ENCODE data around the gene SLC25A48.

Gene SLC25A48

DNA sequence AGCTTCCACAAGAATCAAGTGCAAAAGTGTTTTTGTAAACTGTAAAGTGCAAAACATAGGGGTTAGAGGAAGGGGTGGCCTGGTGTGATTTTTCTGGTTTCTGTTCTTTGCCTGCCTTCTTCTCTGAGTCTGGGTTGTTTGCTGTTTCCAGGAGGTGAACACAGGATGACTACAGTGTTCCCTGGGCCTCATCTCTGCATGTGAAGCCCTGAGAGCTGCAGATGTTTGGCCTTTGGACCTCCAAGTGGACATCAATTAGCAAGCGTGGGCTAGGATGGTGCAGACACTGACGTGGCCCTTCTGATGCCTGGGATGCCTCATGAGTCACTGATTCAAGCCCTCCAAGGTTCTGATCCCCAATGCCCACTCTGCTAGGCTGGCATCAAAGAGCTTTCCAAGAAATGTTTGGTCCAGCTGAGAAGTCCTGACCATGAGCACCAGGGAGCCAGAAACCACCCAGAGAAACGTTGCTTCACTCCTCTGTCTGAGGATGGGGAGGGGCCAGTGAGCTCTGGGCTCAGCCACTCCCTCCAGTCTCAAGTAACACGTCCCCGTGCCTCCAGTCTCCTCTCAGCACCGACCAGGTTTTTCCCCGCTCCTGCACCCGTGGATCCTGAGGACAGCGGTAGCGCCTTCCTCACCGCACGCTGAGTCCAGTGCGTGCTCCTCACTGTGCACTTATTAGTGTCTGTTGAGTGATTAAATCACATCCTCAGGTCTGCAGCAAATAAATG, 53.6 kb downstream of the SLC25A48 start:
- TF ChIP-seq TAF1 (IDR thresholded peaks at IDR 0.05; ENCODE audit: borderline replicate concordance, low read depth, low read length) (no peak), POLR2AphosphoS5 (IDR thresholded peaks at IDR 0.05; ENCODE audit: low read depth, low read length) (no peak), POLR2A (IDR thresholded peaks at IDR 0.05; ENCODE audit: low read depth, low read length) (no peak)
- FAIRE-seq (no peak), DNase-seq (ENCODE audit: insufficient read length) (no peak)

DNA sequence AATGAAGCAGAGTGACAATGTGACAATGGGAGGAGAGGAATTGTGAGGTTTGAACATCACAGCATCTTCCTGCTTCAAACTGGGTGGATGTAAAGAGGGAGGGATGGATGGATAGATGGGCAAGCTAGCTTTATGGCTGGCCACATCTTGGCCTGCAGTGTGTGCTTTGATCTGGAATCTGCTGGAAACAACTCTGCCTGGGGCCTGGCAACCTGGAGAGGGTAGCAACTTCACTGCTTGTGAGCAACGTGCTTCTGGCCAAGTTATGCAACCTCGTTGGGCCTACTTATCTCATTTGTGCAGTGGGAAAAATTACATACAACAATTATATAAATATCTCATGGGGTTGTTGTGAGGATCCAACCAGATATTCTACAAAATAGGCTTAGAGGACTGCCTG, 55.8 kb downstream of the SLC25A48 start:
- no peak for FAIRE-seq
- TF ChIP-seq TAF1 (IDR thresholded peaks at IDR 0.05; ENCODE audit: borderline replicate concordance, low read depth, low read length) (no peak), POLR2A (IDR thresholded peaks at IDR 0.05; ENCODE audit: low read depth, low read length) (no peak), POLR2AphosphoS5 (IDR thresholded peaks at IDR 0.05; ENCODE audit: low read depth, low read length) (no peak)
- DNase-seq (ENCODE audit: insufficient read length): no peak

DNA sequence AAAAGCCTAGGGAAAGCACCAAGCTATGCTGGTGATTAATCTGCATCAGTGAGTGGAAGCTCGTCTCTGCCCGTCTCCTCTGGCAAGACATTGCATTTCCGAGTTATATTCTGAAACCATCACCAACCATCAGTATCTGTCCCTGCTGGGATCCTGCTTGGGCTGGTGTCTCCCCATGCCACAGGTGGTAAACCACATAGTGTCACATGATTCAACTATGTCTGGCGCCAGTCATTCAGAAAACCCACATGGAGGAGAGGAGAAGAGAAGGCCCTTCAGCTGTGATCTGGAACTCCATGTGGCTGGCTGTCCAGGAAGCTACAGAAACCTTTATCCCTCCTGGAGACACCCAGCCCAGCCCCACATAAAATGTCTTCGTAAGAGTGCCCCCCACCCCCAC, 56.4 kb downstream of the SLC25A48 start:
- peak; percentile 21 for FAIRE-seq
- TF ChIP-seq POLR2AphosphoS5 (IDR thresholded peaks at IDR 0.05; ENCODE audit: low read depth, low read length) (no peak), POLR2A (IDR thresholded peaks at IDR 0.05; ENCODE audit: low read depth, low read length) (no peak), TAF1 (IDR thresholded peaks at IDR 0.05; ENCODE audit: borderline replicate concordance, low read depth, low read length) (no peak)
- DNase-seq (ENCODE audit: insufficient read length): no peak

DNA sequence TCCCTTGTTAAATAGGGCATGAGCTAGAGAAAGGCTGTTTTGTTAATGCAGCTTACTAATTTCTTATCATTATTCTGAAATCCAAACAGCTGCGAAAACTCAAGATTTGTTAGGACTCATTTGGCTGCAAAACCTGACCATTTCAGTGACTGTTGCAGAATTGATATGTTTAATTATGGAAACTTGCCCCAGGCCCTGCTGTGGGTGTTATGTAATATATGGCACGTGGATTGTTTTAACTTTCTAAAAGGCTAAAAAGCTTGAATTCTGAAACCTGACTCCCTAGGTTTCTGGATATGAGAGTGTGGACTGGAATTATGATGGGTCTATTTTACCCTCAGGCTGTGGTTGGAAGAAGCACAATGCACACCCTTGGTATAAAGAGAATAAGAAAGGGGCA, 56.8 kb downstream of the SLC25A48 start:
- DNase-seq (ENCODE audit: insufficient read length): no peak
- no peak for FAIRE-seq
- no peak for TF ChIP-seq POLR2A (IDR thresholded peaks at IDR 0.05; ENCODE audit: low read depth, low read length)
- no peak for TF ChIP-seq TAF1 (IDR thresholded peaks at IDR 0.05; ENCODE audit: borderline replicate concordance, low read depth, low read length)
- TF ChIP-seq POLR2AphosphoS5 (IDR thresholded peaks at IDR 0.05; ENCODE audit: low read depth, low read length): no peak

DNA sequence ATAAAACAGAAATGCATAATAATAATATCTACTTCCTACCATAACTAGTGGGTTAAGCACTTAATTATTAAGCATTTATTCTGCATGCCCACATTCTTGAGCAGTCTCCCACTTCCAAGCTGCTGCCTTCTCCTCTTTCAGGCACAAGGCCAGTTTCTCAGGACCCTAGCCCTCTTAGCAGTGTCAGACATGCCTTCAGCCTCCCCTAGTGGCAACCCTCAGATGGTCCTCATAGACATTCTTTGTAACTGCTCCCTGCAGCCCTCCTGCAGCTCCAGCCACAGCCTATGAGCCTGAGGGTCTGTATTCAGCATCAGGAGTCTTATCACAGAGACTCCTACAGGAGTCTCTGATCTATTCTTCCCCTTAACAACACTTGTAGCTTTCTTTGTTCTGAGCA, 57.3 kb downstream of the SLC25A48 start:
- DNase-seq (ENCODE audit: insufficient read length) (no peak), FAIRE-seq (no peak)
- TF ChIP-seq POLR2A (IDR thresholded peaks at IDR 0.05; ENCODE audit: low read depth, low read length) (no peak), TAF1 (IDR thresholded peaks at IDR 0.05; ENCODE audit: borderline replicate concordance, low read depth, low read length) (no peak), POLR2AphosphoS5 (IDR thresholded peaks at IDR 0.05; ENCODE audit: low read depth, low read length) (no peak)

DNA sequence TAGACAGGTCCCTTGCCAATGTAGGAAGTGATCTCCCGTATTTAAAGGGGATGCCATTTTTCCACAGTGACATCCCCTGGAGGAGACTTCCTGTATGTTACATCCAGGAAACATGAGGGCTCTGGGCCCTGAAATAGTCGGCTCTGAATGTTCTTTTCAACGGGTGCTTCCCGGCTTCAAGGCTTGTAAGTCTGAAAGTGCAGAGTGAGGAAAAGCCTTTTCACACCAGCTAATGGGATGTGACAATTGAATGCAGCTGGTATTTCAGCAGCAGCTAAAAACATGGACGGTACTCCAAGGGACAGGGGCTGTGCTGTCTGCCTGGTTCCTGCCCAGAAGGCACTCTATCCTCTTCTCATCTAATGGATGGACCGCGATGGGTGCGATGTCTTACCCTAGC, 59.8 kb downstream of the SLC25A48 start:
- no peak for DNase-seq (ENCODE audit: insufficient read length)
- FAIRE-seq: no peak

DNA sequence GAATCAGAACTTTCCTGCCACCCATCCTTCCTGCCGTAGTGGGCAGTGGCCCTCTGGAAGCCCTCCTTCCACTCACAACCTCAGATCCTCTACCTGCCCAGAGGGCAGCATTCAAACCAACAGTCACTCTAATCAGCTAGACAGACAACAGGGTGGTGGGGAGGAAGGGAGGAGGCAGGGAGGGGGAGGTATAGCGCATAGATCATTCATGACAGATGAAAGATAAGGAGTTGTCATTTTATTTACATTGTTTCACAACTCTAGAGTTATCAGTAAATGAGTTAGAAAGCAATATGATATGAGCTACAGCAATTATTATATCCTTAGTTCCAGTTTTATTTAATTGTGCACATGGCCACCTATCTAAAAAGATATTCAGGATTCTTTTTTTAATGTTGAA, 60.3 kb downstream of the SLC25A48 start:
- no peak for TF ChIP-seq POLR2A (IDR thresholded peaks at IDR 0.05; ENCODE audit: low read depth, low read length)
- TF ChIP-seq TAF1 (IDR thresholded peaks at IDR 0.05; ENCODE audit: borderline replicate concordance, low read depth, low read length): no peak
- TF ChIP-seq POLR2AphosphoS5 (IDR thresholded peaks at IDR 0.05; ENCODE audit: low read depth, low read length): no peak

More for the DNA sequence above, 59.8 kb downstream of the SLC25A48 start:
- no peak for TF ChIP-seq TAF1 (IDR thresholded peaks at IDR 0.05; ENCODE audit: borderline replicate concordance, low read depth, low read length)
- TF ChIP-seq POLR2AphosphoS5 (IDR thresholded peaks at IDR 0.05; ENCODE audit: low read depth, low read length): no peak
- TF ChIP-seq POLR2A (IDR thresholded peaks at IDR 0.05; ENCODE audit: low read depth, low read length): no peak

DNA sequence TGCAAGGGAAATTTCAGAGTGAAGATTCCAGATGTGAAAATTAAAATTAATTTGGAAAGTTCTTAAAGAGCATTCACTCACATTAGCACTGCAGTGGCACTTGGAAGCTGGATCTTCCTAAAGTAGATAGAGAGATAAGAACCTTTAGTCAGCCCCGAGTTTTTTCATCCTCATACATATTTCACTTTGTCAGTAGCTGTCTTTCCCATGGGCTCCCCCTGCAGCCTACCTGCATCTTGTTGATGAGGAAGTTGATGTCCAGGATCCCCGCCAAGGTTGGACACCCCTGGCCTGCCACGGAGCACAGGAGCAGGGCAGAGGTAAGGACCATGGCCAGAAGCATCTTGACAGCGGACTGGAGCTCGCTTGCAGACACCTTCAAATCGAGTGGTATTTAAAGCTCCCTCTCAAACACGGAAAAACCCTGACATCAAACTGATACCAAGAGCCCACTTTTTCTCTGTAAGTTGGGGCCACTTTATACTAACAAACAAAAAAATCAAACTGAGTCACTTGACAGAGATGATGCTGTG, 61.1 kb downstream of the SLC25A48 start, which contains the start of gene IL9:
IL9 (minus strand) TSS at position 368 of the 533 bp plus-strand sequence; CDS start at position 343, 25 bp downstream.
- peak; percentile 42 for FAIRE-seq
- DNase-seq (ENCODE audit: insufficient read length): no peak
- TF ChIP-seq POLR2A (IDR thresholded peaks at IDR 0.05; ENCODE audit: low read depth, low read length) (no peak), TAF1 (IDR thresholded peaks at IDR 0.05; ENCODE audit: borderline replicate concordance, low read depth, low read length) (no peak), POLR2AphosphoS5 (IDR thresholded peaks at IDR 0.05; ENCODE audit: low read depth, low read length) (no peak)

More for the DNA sequence above, 60.3 kb downstream of the SLC25A48 start:
- FAIRE-seq: no peak
- no peak for DNase-seq (ENCODE audit: insufficient read length)

DNA sequence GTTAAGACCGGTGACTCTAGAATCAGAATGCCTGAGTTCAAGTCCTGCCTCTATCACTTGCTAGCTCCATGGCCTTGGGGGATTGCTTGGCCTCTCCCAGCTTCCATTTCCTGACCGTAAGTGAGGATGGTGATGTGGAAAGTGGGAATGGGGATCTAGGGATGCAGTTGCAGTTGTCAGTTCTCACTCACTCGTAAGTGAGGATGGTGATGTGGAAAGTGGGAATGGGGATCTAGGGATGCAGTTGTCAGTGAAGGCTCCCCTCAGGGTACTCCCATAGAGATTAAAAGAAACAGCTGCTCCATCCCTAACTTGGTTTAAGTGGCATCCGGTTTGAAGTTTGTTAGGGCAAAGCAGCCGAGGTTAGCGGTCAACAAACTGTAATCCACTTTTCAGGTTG, 64.2 kb downstream of the SLC25A48 start:
- DNase-seq (ENCODE audit: insufficient read length) (no peak), FAIRE-seq (no peak)
- no peak for TF ChIP-seq POLR2A (IDR thresholded peaks at IDR 0.05; ENCODE audit: low read depth, low read length)
- no peak for TF ChIP-seq TAF1 (IDR thresholded peaks at IDR 0.05; ENCODE audit: borderline replicate concordance, low read depth, low read length)
- no peak for TF ChIP-seq POLR2AphosphoS5 (IDR thresholded peaks at IDR 0.05; ENCODE audit: low read depth, low read length)

DNA sequence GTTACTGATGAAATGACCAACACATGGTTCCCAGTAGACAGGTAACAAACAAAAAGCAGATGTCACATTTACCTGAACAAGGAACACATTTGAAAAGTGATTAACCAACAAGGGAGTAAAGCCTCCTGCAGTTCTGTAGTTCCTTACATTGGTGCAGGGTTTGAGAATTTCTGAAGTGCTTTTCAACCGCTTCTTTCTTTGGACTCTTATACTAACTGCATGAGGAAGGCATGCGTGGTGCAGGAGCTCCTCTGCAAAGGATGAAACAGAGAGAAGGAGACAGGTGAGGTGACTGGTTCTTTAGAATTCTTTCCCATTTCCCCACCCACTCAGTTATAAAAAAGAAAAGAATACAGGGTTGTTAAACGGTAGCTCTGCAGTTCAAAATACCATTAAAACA, 65.8 kb downstream of the SLC25A48 start:
- FAIRE-seq (no peak), DNase-seq (ENCODE audit: insufficient read length) (no peak)
- TF ChIP-seq TAF1 (IDR thresholded peaks at IDR 0.05; ENCODE audit: borderline replicate concordance, low read depth, low read length) (no peak), POLR2AphosphoS5 (IDR thresholded peaks at IDR 0.05; ENCODE audit: low read depth, low read length) (no peak), POLR2A (IDR thresholded peaks at IDR 0.05; ENCODE audit: low read depth, low read length) (no peak)

DNA sequence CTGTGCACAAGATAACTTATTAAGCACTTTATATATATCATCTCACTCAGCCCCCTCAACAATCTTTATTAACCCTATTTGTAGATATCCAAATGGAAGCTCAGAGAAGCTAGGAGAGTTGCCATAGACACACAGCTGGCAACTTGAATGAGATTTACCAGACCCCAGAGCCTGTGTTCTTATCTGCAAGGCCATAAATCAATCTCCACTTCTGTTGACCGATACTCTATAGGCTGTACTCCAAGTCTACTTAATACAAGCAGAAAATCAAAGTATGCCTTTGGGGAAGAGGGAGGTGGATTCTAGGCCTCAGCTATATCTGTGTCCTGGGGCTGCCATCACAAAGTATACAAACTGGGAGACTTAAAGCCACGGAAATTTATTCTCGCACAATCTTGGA, 67.2 kb downstream of the SLC25A48 start:
- DNase-seq (ENCODE audit: insufficient read length) (no peak), FAIRE-seq (no peak)
- no peak for TF ChIP-seq POLR2A (IDR thresholded peaks at IDR 0.05; ENCODE audit: low read depth, low read length)
- TF ChIP-seq POLR2AphosphoS5 (IDR thresholded peaks at IDR 0.05; ENCODE audit: low read depth, low read length): no peak
- no peak for TF ChIP-seq TAF1 (IDR thresholded peaks at IDR 0.05; ENCODE audit: borderline replicate concordance, low read depth, low read length)

DNA sequence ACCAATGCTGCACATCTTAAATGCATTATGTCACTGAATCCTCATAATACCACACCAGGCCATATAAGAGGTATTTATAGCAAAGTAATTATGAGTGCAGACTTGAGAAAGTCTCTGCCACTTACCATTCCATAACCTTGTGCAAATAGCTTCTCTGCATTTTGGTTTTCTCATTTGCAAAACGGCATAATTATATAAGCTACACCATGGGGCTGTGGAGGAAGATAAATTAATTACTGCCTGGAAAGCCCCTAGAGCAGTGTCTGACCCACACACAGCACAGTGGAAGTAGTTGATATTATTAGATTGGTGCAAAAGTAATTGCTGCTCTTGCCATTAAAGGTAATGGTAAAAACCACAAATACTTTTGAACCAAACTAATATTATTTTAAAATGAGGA, 70.7 kb downstream of the SLC25A48 start:
- no peak for FAIRE-seq
- TF ChIP-seq TAF1 (IDR thresholded peaks at IDR 0.05; ENCODE audit: borderline replicate concordance, low read depth, low read length) (no peak), POLR2AphosphoS5 (IDR thresholded peaks at IDR 0.05; ENCODE audit: low read depth, low read length) (no peak), POLR2A (IDR thresholded peaks at IDR 0.05; ENCODE audit: low read depth, low read length) (no peak)
- DNase-seq (ENCODE audit: insufficient read length): no peak

Measured in GM12892 (cell line).